ENCODE data around the gene CEP126.

Gene CEP126

GRCh38 chr11:101880222-101880621, 34.6 kb upstream of the CEP126 start:
- peaks cover 0 to 4% (median 0%) of the 10 kb centered on the region in 5 experiments for H3K27me3 ChIP-seq (replicated peaks in 2 of 5; ENCODE audit: control insufficient read depth in 4 of 5, insufficient read depth in 5 of 5, low read length in 4 of 5)
- no peak overlapping the region for H3K4me3 ChIP-seq (ENCODE audit: control insufficient read depth in 1 of 7, extremely low read depth in 1 of 7, insufficient read depth in 4 of 7, low read depth in 2 of 7, low read length in 6 of 7)
- ChIA-PET CTCF (interaction anchor here (0.8 to 1.1 kb wide), 3 partner anchors 19 to 128 kb away, joined by 3 to 6 read pairs (median 3); no protein-coding TSS in a partner anchor), POLR2A (no interaction called here)
- peak; percentile 42 to 60 (median 58) for DNase-seq
- 90% methylated on average over 3 of the region's 4 CpGs for WGBS (ENCODE audit: insufficient coverage)
- H3K36me3 ChIP-seq (ENCODE audit: control insufficient read depth in 4 of 4, insufficient read depth in 4 of 4, low read length in 3 of 4), result no peaks in the 10 kb centered on the region
- H3K27ac ChIP-seq (ENCODE audit: insufficient read depth in 1 of 2, low read depth in 1 of 2, low read length in 2 of 2, poor library complexity in 1 of 2, severe bottlenecking in 2 of 2), result no peak overlapping the region
- no peaks in the 10 kb centered on the region for H3K4me1 ChIP-seq (ENCODE audit: control extremely low read depth in 1 of 4, control insufficient read depth in 4 of 4, insufficient read depth in 4 of 4, low read length in 3 of 4)
- H3K9me3 ChIP-seq (ENCODE audit: control extremely low read depth in 1 of 5, control insufficient read depth in 4 of 5, insufficient read depth in 2 of 5, low read depth in 1 of 5, low read length in 4 of 5), result no peaks in the 10 kb centered on the region

- no peak for DNase-seq
Observed at GRCh38 chr11:101881586-101881985, 33.2 kb upstream of the CEP126 start.

DNA sequence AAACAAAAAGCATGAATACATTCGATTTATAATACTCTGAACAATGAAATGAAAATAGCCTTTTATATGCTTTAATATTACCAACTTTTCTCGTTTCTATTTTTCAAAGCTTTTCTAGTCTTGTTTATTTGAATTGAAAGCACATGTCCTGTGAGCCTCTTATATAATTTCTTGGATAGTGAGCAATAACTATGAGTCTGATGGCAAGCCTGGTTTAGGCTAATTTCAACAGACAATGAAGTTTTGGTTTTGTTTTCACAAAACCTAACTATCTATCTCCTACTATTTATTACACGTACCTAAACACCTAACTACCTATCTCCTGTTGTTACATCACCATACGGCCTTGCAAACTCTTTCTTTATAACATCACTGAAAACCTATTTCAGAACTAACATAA, 29.2 kb upstream of the CEP126 start:
- POLR2A ChIA-PET, result no interaction called here
- Histone ChIP-seq H3K27me3 (replicated peaks in 2 of 5; ENCODE audit: control insufficient read depth in 4 of 5, insufficient read depth in 5 of 5, low read length in 4 of 5) (peaks cover 0 to 4% (median 1%) of the 10 kb centered on the region in 5 experiments), H3K36me3 (ENCODE audit: control insufficient read depth in 4 of 4, insufficient read depth in 4 of 4, low read length in 3 of 4) (no peaks in the 10 kb centered on the region), H3K27ac (ENCODE audit: insufficient read depth in 1 of 2, low read depth in 1 of 2, low read length in 2 of 2, poor library complexity in 1 of 2, severe bottlenecking in 2 of 2) (no peak overlapping the region), H3K9me3 (ENCODE audit: control extremely low read depth in 1 of 5, control insufficient read depth in 4 of 5, insufficient read depth in 2 of 5, low read depth in 1 of 5, low read length in 4 of 5) (no peaks in the 10 kb centered on the region), H3K4me3 (ENCODE audit: control insufficient read depth in 1 of 7, extremely low read depth in 1 of 7, insufficient read depth in 4 of 7, low read depth in 2 of 7, low read length in 6 of 7) (no peak overlapping the region), H3K4me1 (ENCODE audit: control extremely low read depth in 1 of 4, control insufficient read depth in 4 of 4, insufficient read depth in 4 of 4, low read length in 3 of 4) (no peaks in the 10 kb centered on the region)
- 100% methylated on average over 2 of the region's 4 CpGs for WGBS (ENCODE audit: insufficient coverage)
- no peak for DNase-seq
- CTCF ChIA-PET, result interaction anchor here (2.6 kb wide), 1 partner anchor 24 kb away, joined by 7 read pairs; no protein-coding TSS in a partner anchor

More at GRCh38 chr11:101881586-101881985, 33.2 kb upstream of the CEP126 start:
- ChIA-PET CTCF (interaction anchor here (1.5 kb wide), 1 partner anchor 20 kb away, joined by 3 read pairs; no protein-coding TSS in a partner anchor), POLR2A (no interaction called here)
- Histone ChIP-seq H3K36me3 (ENCODE audit: control insufficient read depth in 4 of 4, insufficient read depth in 4 of 4, low read length in 3 of 4) (no peaks in the 10 kb centered on the region), H3K4me1 (ENCODE audit: control extremely low read depth in 1 of 4, control insufficient read depth in 4 of 4, insufficient read depth in 4 of 4, low read length in 3 of 4) (no peaks in the 10 kb centered on the region), H3K4me3 (ENCODE audit: control insufficient read depth in 1 of 7, extremely low read depth in 1 of 7, insufficient read depth in 4 of 7, low read depth in 2 of 7, low read length in 6 of 7) (no peak overlapping the region), H3K27me3 (replicated peaks in 2 of 5; ENCODE audit: control insufficient read depth in 4 of 5, insufficient read depth in 5 of 5, low read length in 4 of 5) (peaks cover 0 to 4% (median 0%) of the 10 kb centered on the region in 5 experiments), H3K27ac (ENCODE audit: insufficient read depth in 1 of 2, low read depth in 1 of 2, low read length in 2 of 2, poor library complexity in 1 of 2, severe bottlenecking in 2 of 2) (no peak overlapping the region), H3K9me3 (ENCODE audit: control extremely low read depth in 1 of 5, control insufficient read depth in 4 of 5, insufficient read depth in 2 of 5, low read depth in 1 of 5, low read length in 4 of 5) (no peaks in the 10 kb centered on the region)
- 100% methylated on average over 2 of the region's 2 CpGs for WGBS (ENCODE audit: insufficient coverage)

GRCh38 chr11:101889767-101890166, 25.0 kb upstream of the CEP126 start:
- POLR2A ChIA-PET, result no interaction called here
- no peaks in the 10 kb centered on the region for H3K4me1 ChIP-seq (ENCODE audit: control extremely low read depth in 1 of 4, control insufficient read depth in 4 of 4, insufficient read depth in 4 of 4, low read length in 3 of 4)
- H3K9me3 ChIP-seq (ENCODE audit: control extremely low read depth in 1 of 5, control insufficient read depth in 4 of 5, insufficient read depth in 2 of 5, low read depth in 1 of 5, low read length in 4 of 5), result no peaks in the 10 kb centered on the region
- 87% methylated on average over 4 of the region's 4 CpGs for WGBS (ENCODE audit: insufficient coverage)
- no peak for DNase-seq
- peaks cover 0 to 2% (median 0%) of the 10 kb centered on the region in 5 experiments for H3K27me3 ChIP-seq (replicated peaks in 2 of 5; ENCODE audit: control insufficient read depth in 4 of 5, insufficient read depth in 5 of 5, low read length in 4 of 5)
- no peaks in the 10 kb centered on the region for H3K36me3 ChIP-seq (ENCODE audit: control insufficient read depth in 4 of 4, insufficient read depth in 4 of 4, low read length in 3 of 4)
- no peak overlapping the region for H3K4me3 ChIP-seq (ENCODE audit: control insufficient read depth in 1 of 7, extremely low read depth in 1 of 7, insufficient read depth in 4 of 7, low read depth in 2 of 7, low read length in 6 of 7)
- H3K27ac ChIP-seq (ENCODE audit: insufficient read depth in 1 of 2, low read depth in 1 of 2, low read length in 2 of 2, poor library complexity in 1 of 2, severe bottlenecking in 2 of 2), result no peak overlapping the region
- CTCF ChIA-PET, result no interaction called here

DNA sequence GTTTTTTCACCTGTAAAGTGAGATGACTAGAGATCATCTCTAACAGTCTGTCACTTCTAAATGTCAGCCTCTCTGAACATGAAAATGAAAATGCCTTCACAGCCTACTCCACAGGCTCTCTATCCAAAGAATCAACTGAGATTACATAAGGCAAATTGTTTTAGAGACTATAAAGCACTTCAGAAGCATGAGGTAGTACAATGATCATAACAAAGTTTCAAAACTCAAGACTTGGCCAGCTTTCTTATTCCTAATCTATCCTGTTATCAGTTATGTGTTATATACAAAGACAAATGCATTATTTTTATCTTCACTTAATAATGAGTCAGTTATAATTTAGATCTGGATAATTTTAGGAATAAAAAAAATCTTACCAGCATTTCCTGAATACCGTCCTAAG, 20.3 kb upstream of the CEP126 start:
- Histone ChIP-seq H3K4me3 (ENCODE audit: control insufficient read depth in 1 of 7, extremely low read depth in 1 of 7, insufficient read depth in 4 of 7, low read depth in 2 of 7, low read length in 6 of 7) (no peak overlapping the region), H3K36me3 (ENCODE audit: control insufficient read depth in 4 of 4, insufficient read depth in 4 of 4, low read length in 3 of 4) (no peaks in the 10 kb centered on the region), H3K27me3 (replicated peaks in 2 of 5; ENCODE audit: control insufficient read depth in 4 of 5, insufficient read depth in 5 of 5, low read length in 4 of 5) (peaks cover 0 to 2% (median 0%) of the 10 kb centered on the region in 5 experiments), H3K4me1 (ENCODE audit: control extremely low read depth in 1 of 4, control insufficient read depth in 4 of 4, insufficient read depth in 4 of 4, low read length in 3 of 4) (no peaks in the 10 kb centered on the region), H3K9me3 (ENCODE audit: control extremely low read depth in 1 of 5, control insufficient read depth in 4 of 5, insufficient read depth in 2 of 5, low read depth in 1 of 5, low read length in 4 of 5) (no peaks in the 10 kb centered on the region), H3K27ac (ENCODE audit: insufficient read depth in 1 of 2, low read depth in 1 of 2, low read length in 2 of 2, poor library complexity in 1 of 2, severe bottlenecking in 2 of 2) (no peak overlapping the region)
- WGBS (ENCODE audit: insufficient coverage), result no CpG with 5 or more reads among the region's 1 CpG
- no peak for DNase-seq
- CTCF ChIA-PET, result no interaction called here
- POLR2A ChIA-PET, result no interaction called here

- no peaks in the 10 kb centered on the region for H3K9me3 ChIP-seq (ENCODE audit: control extremely low read depth in 1 of 5, control insufficient read depth in 4 of 5, insufficient read depth in 2 of 5, low read depth in 1 of 5, low read length in 4 of 5)
- peaks cover 2 to 4% (median 3%) of the 10 kb centered on the region in 5 experiments for H3K27me3 ChIP-seq (replicated peaks in 2 of 5; ENCODE audit: control insufficient read depth in 4 of 5, insufficient read depth in 5 of 5, low read length in 4 of 5)
- 100% methylated on average over 1 of the region's 1 CpG for WGBS (ENCODE audit: insufficient coverage)
- DNase-seq, result no peak
- H3K4me1 ChIP-seq (ENCODE audit: control extremely low read depth in 1 of 4, control insufficient read depth in 4 of 4, insufficient read depth in 4 of 4, low read length in 3 of 4), result no peaks in the 10 kb centered on the region
- no peak overlapping the region for H3K4me3 ChIP-seq (ENCODE audit: control insufficient read depth in 1 of 7, extremely low read depth in 1 of 7, insufficient read depth in 4 of 7, low read depth in 2 of 7, low read length in 6 of 7)
- no peak overlapping the region for H3K27ac ChIP-seq (ENCODE audit: insufficient read depth in 1 of 2, low read depth in 1 of 2, low read length in 2 of 2, poor library complexity in 1 of 2, severe bottlenecking in 2 of 2)
- CTCF ChIA-PET, result interaction anchor here (2.3 kb wide), 1 partner anchor 47 kb away, joined by 9 read pairs; no protein-coding TSS in a partner anchor
- POLR2A ChIA-PET, result no interaction called here
- H3K36me3 ChIP-seq (ENCODE audit: control insufficient read depth in 4 of 4, insufficient read depth in 4 of 4, low read length in 3 of 4), result no peaks in the 10 kb centered on the region
Observed at GRCh38 chr11:101907815-101908214, 7.0 kb upstream of the CEP126 start.

GRCh38 chr11:101909087-101909486, 5.7 kb upstream of the CEP126 start:
- Histone ChIP-seq H3K4me3 (ENCODE audit: control insufficient read depth in 1 of 7, extremely low read depth in 1 of 7, insufficient read depth in 4 of 7, low read depth in 2 of 7, low read length in 6 of 7) (no peak overlapping the region), H3K4me1 (ENCODE audit: control extremely low read depth in 1 of 4, control insufficient read depth in 4 of 4, insufficient read depth in 4 of 4, low read length in 3 of 4) (peaks cover 0 to under 1% (median 0%) of the 10 kb centered on the region in 4 experiments), H3K9me3 (ENCODE audit: control extremely low read depth in 1 of 5, control insufficient read depth in 4 of 5, insufficient read depth in 2 of 5, low read depth in 1 of 5, low read length in 4 of 5) (no peaks in the 10 kb centered on the region), H3K27me3 (replicated peaks in 2 of 5; ENCODE audit: control insufficient read depth in 4 of 5, insufficient read depth in 5 of 5, low read length in 4 of 5) (peaks cover 0 to 4% (median 0%) of the 10 kb centered on the region in 5 experiments), H3K36me3 (ENCODE audit: control insufficient read depth in 4 of 4, insufficient read depth in 4 of 4, low read length in 3 of 4) (no peaks in the 10 kb centered on the region), H3K27ac (ENCODE audit: insufficient read depth in 1 of 2, low read depth in 1 of 2, low read length in 2 of 2, poor library complexity in 1 of 2, severe bottlenecking in 2 of 2) (no peak overlapping the region)
- POLR2A ChIA-PET, result no interaction called here
- DNase-seq, result no peak
- no CpG with 5 or more reads among the region's 2 CpGs for WGBS (ENCODE audit: insufficient coverage)
- CTCF ChIA-PET, result interaction anchor here (0.9 kb wide), 1 partner anchor 99 kb away, joined by 3 read pairs; no protein-coding TSS in a partner anchor

Measured in common myeloid progenitor, CD34-positive (primary cell).